ENCODE measurements around the gene GRAPL. TPM values are rescaled to one million over a fixed set of nuclear protein-coding genes. Genes with fewer than 3 reads are reported as not detected.
"Not testable (repeated sequence)": the region's sequence is repeated elsewhere in the genome, so short reads cannot be mapped to it uniquely, and the experiment has no call there.

The GRAPL gene
- total RNA-seq, 1 experiment from 2014 or later = not detected

DNA sequence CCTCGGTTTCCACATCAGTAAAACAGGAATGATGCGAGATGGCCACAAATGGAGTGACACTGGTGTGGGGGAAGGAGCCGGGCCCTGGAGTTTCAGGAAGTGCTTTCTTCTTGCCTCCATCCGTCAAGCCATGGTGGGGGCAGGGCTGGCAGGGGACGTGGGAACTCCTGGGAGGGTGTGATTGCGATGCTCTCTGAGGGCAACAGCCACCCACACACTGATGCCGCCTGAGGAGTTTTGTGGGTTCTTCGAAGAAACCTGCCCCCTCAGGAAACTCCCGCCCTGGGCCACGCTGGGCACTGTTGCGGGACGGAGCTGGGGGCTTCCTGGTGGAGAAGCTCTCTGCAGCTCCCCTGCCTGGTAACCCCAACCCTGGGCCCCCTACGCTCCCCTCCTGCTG, 8.0 kb downstream of the GRAPL start:
- intact Hi-C loops (cut with micrococcal nuclease; ENCODE audit: unreplicated experiment); H3K4me3 Mint-ChIP-seq (ENCODE audit: low read depth, unreplicated experiment); CTCF ChIA-PET; H3K27me3 Mint-ChIP-seq (ENCODE audit: unreplicated experiment); H3K27ac Mint-ChIP-seq (ENCODE audit: unreplicated experiment); H3K9me3 Mint-ChIP-seq (ENCODE audit: low read depth, unreplicated experiment); H3K36me3 Mint-ChIP-seq (ENCODE audit: insufficient read depth, unreplicated experiment); DNase-seq; BruUV-seq (replicated peaks); H3K4me1 Mint-ChIP-seq (ENCODE audit: low read depth, unreplicated experiment): not testable (repeated sequence)

GRCh38 chr17:19136138-19136537, 8.7 kb downstream of the GRAPL start:
- BruUV-seq (replicated peaks); H3K27ac Mint-ChIP-seq (ENCODE audit: unreplicated experiment); DNase-seq; intact Hi-C loops (cut with micrococcal nuclease; ENCODE audit: unreplicated experiment); H3K9me3 Mint-ChIP-seq (ENCODE audit: low read depth, unreplicated experiment); H3K4me1 Mint-ChIP-seq (ENCODE audit: low read depth, unreplicated experiment); CTCF ChIA-PET; H3K36me3 Mint-ChIP-seq (ENCODE audit: insufficient read depth, unreplicated experiment); H3K4me3 Mint-ChIP-seq (ENCODE audit: low read depth, unreplicated experiment); H3K27me3 Mint-ChIP-seq (ENCODE audit: unreplicated experiment): not testable (repeated sequence)

DNA sequence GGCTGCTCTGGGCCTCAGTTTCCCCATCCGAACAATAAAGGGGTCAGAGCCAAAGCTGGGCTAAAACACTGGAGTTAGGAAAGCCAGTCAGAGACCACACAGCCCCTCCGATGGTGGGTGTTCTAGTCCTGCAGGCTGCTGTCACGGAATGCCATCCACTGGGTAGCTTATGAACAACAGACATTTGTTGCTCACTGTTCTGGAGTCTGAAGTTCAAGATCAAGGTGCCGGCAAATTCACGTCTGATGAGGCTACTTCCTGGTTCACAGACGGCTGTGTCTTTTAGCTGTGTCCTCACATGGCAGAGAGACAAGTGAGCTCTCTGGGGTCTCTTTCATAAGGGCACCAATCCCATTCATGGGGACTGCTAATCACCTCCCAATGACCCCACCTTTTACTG, 9.2 kb downstream of the GRAPL start:
- H3K27me3 Mint-ChIP-seq (ENCODE audit: unreplicated experiment); H3K9me3 Mint-ChIP-seq (ENCODE audit: low read depth, unreplicated experiment); CTCF ChIA-PET; BruUV-seq (replicated peaks); DNase-seq; H3K27ac Mint-ChIP-seq (ENCODE audit: unreplicated experiment); intact Hi-C loops (cut with micrococcal nuclease; ENCODE audit: unreplicated experiment); H3K36me3 Mint-ChIP-seq (ENCODE audit: insufficient read depth, unreplicated experiment); H3K4me1 Mint-ChIP-seq (ENCODE audit: low read depth, unreplicated experiment); H3K4me3 Mint-ChIP-seq (ENCODE audit: low read depth, unreplicated experiment): not testable (repeated sequence)

DNA sequence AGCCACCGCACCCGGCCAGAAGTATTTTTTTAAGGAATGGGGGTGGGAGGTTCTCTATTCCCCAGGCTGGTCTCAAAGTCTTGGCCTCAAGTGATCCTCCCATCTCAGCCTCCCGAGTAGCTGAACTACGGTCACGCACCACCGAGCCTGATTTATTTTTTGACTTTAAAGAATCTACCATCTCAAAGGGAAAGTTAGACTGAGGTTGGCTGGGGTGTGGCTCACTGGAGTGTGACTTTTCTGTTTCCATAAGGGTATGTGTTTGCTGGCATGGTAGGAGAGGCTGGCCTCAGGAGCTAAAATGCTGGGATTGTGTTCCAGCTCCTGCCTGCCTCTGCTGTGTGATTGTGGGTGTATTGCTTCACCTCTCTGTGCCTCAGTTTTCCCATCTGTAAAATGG, 10.6 kb downstream of the GRAPL start:
- H3K4me3 Mint-ChIP-seq (ENCODE audit: low read depth, unreplicated experiment); CTCF ChIA-PET; H3K27ac Mint-ChIP-seq (ENCODE audit: unreplicated experiment); intact Hi-C loops (cut with micrococcal nuclease; ENCODE audit: unreplicated experiment); H3K27me3 Mint-ChIP-seq (ENCODE audit: unreplicated experiment); H3K4me1 Mint-ChIP-seq (ENCODE audit: low read depth, unreplicated experiment); DNase-seq; BruUV-seq (replicated peaks); H3K9me3 Mint-ChIP-seq (ENCODE audit: low read depth, unreplicated experiment); H3K36me3 Mint-ChIP-seq (ENCODE audit: insufficient read depth, unreplicated experiment): not testable (repeated sequence)

GRCh38 chr17:19141366-19142155, 14.2 kb downstream of the GRAPL start:
- H3K4me3 Mint-ChIP-seq (ENCODE audit: low read depth, unreplicated experiment); BruUV-seq (replicated peaks); DNase-seq; intact Hi-C loops (cut with micrococcal nuclease; ENCODE audit: unreplicated experiment); H3K9me3 Mint-ChIP-seq (ENCODE audit: low read depth, unreplicated experiment); H3K27me3 Mint-ChIP-seq (ENCODE audit: unreplicated experiment); H3K27ac Mint-ChIP-seq (ENCODE audit: unreplicated experiment); H3K4me1 Mint-ChIP-seq (ENCODE audit: low read depth, unreplicated experiment); CTCF ChIA-PET; H3K36me3 Mint-ChIP-seq (ENCODE audit: insufficient read depth, unreplicated experiment): not testable (repeated sequence)

- CTCF ChIA-PET; DNase-seq; H3K27ac Mint-ChIP-seq (ENCODE audit: unreplicated experiment); H3K36me3 Mint-ChIP-seq (ENCODE audit: insufficient read depth, unreplicated experiment); H3K27me3 Mint-ChIP-seq (ENCODE audit: unreplicated experiment); H3K9me3 Mint-ChIP-seq (ENCODE audit: low read depth, unreplicated experiment); H3K4me3 Mint-ChIP-seq (ENCODE audit: low read depth, unreplicated experiment); BruUV-seq (replicated peaks); H3K4me1 Mint-ChIP-seq (ENCODE audit: low read depth, unreplicated experiment); intact Hi-C loops (cut with micrococcal nuclease; ENCODE audit: unreplicated experiment): not testable (repeated sequence)
Observed at GRCh38 chr17:19142419-19142818, 15.0 kb downstream of the GRAPL start.

DNA sequence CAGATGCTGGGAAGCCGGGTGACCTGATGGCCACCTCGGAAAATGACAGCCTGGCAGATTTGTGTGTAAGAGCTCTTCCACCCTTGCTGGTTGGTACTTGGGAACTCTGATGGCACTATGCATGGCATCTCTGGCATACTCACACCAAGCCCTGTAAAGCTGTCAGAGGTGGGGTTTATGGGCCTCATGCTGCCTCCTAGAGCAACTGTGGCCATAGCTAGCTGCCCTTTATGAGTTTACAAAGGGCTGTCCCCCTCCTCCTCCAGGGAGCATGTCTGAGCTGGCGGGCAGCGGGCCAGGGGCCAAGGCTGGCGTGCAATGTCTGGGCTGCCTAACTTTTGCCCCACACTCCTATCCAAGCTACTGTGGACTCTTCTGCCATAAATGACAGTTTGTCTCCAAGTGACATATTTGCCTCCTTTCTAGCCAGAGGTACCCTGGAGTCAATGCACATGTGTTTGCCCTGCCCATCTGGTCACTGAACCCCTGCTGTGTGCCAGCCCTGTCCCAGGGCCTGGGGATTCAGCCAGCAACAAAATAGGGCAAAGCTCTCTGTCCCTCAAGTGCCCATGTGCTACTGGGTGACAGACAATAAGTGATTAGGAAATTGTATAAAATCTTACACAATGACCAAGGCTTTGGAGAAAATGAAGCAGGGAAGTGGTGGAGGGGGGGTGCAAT, 15.8 kb downstream of the GRAPL start:
- H3K4me3 Mint-ChIP-seq (ENCODE audit: low read depth, unreplicated experiment); H3K27ac Mint-ChIP-seq (ENCODE audit: unreplicated experiment); CTCF ChIA-PET; H3K27me3 Mint-ChIP-seq (ENCODE audit: unreplicated experiment); H3K36me3 Mint-ChIP-seq (ENCODE audit: insufficient read depth, unreplicated experiment); intact Hi-C loops (cut with micrococcal nuclease; ENCODE audit: unreplicated experiment); H3K9me3 Mint-ChIP-seq (ENCODE audit: low read depth, unreplicated experiment); H3K4me1 Mint-ChIP-seq (ENCODE audit: low read depth, unreplicated experiment); DNase-seq; BruUV-seq (replicated peaks): not testable (repeated sequence)

GRCh38 chr17:19144373-19144772, 17.0 kb downstream of the GRAPL start:
- H3K27ac Mint-ChIP-seq (ENCODE audit: unreplicated experiment); CTCF ChIA-PET; H3K36me3 Mint-ChIP-seq (ENCODE audit: insufficient read depth, unreplicated experiment); BruUV-seq (replicated peaks); H3K27me3 Mint-ChIP-seq (ENCODE audit: unreplicated experiment); H3K9me3 Mint-ChIP-seq (ENCODE audit: low read depth, unreplicated experiment); H3K4me1 Mint-ChIP-seq (ENCODE audit: low read depth, unreplicated experiment); H3K4me3 Mint-ChIP-seq (ENCODE audit: low read depth, unreplicated experiment); intact Hi-C loops (cut with micrococcal nuclease; ENCODE audit: unreplicated experiment): not testable (repeated sequence)
- peak; percentile 9 for DNase-seq

DNA sequence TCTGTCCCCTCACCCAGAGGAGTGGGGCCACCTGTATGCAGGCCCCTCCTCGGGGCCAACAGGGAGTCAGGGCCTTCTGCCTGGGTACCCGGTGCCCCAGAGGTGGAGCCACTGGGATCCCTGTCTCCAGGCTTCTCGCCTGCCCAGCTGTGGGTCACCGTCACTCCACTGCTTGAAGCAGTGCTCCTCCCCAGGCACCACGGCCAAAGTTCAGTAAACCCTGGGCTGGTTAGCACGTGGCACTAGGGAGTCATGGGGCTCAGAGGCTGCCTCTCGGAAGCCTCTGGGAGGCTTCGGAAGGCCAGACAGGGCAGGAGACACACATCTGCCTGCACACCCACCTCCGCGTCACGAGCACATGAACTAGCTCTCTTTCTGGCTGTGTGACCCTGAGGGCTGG, 18.1 kb downstream of the GRAPL start:
- not testable (repeated sequence) for BruUV-seq (replicated peaks)

More for the DNA sequence above, 18.1 kb downstream of the GRAPL start:
- H3K27ac Mint-ChIP-seq (ENCODE audit: unreplicated experiment); H3K9me3 Mint-ChIP-seq (ENCODE audit: low read depth, unreplicated experiment); H3K36me3 Mint-ChIP-seq (ENCODE audit: insufficient read depth, unreplicated experiment); H3K4me1 Mint-ChIP-seq (ENCODE audit: low read depth, unreplicated experiment); intact Hi-C loops (cut with micrococcal nuclease; ENCODE audit: unreplicated experiment); CTCF ChIA-PET; H3K27me3 Mint-ChIP-seq (ENCODE audit: unreplicated experiment); H3K4me3 Mint-ChIP-seq (ENCODE audit: low read depth, unreplicated experiment); DNase-seq: not testable (repeated sequence)

All from Calu3 (cell line).